HepG2 (cell line): Measurements from ENCODE around the gene STK24. TPM values are rescaled to one million over a fixed set of nuclear protein-coding genes. Genes with fewer than 3 reads are reported as not detected.

Source experiments
- CAMTA2 ChIP-seq: sonication (generic); formaldehyde crosslinking; IDR thresholded peaks from 2 replicates; pipeline ENCODE4 v1.4.0; 2020; ENCODE audit warnings: mild to moderate bottlenecking, missing genetic modification reagents, borderline replicate concordance
- FLYWCH1 ChIP-seq: sonication (generic); formaldehyde crosslinking; IDR thresholded peaks from 2 replicates; pipeline ENCODE4 v1.8.1; 2023; ENCODE audit warnings: mild to moderate bottlenecking, missing genetic modification reagents
- GTF3A ChIP-seq: sonication (generic); formaldehyde crosslinking; conservative IDR thresholded peaks from 2 replicates; pipeline ENCODE4 v1.4.0; 2020; ENCODE audit warnings: mild to moderate bottlenecking, missing genetic modification reagents
- HMG20A ChIP-seq: IDR thresholded peaks from 2 replicates; pipeline ENCODE4 v1.6.1; 2016; ENCODE audit warnings: borderline replicate concordance
- NFE2L1 ChIP-seq: sonication (generic); formaldehyde crosslinking; IDR thresholded peaks from 2 replicates; pipeline ENCODE4 v1.4.0; 2020; ENCODE audit warnings: missing genetic modification reagents, mild to moderate bottlenecking, borderline replicate concordance
- NFRKB ChIP-seq: fragments of 450-650 bp; IDR thresholded peaks from 2 replicates; pipeline ENCODE4 v1.6.1; 2017
- NONO ChIP-seq, 2 experiments: fragments of 450-650 bp in 1 of 2; sonication (generic) in 1 of 2; formaldehyde crosslinking in 1 of 2; IDR thresholded peaks in 1 of 2; conservative IDR thresholded peaks in 1 of 2; 2 replicates each; pipeline versions ENCODE4 v1.6.1 to v1.8.0; 2017 to 2022; ENCODE audit warnings: mild to moderate bottlenecking in 1 of 2, missing genetic modification reagents in 1 of 2, moderate library complexity in 1 of 2
- ZNF101 ChIP-seq: sonication (generic); formaldehyde crosslinking; IDR thresholded peaks from 2 replicates; pipeline ENCODE4 v1.4.0; 2020; ENCODE audit warnings: mild to moderate bottlenecking, low read depth, missing genetic modification reagents, borderline replicate concordance
- ZNF326 ChIP-seq: sonication (generic); formaldehyde crosslinking; IDR thresholded peaks from 2 replicates; pipeline ENCODE4 v1.4.0; 2020; ENCODE audit warnings: missing genetic modification reagents, borderline replicate concordance
- ZNF589 ChIP-seq: sonication (generic); formaldehyde crosslinking; conservative IDR thresholded peaks from 2 replicates; pipeline ENCODE4 v1.8.0; 2022; ENCODE audit warnings: mild to moderate bottlenecking, moderate library complexity, missing genetic modification reagents
- ZNF773 ChIP-seq: sonication (generic); formaldehyde crosslinking; IDR thresholded peaks from 2 replicates; pipeline ENCODE4 v1.4.0; 2020; ENCODE audit warnings: missing genetic modification reagents, borderline replicate concordance
- ZNF788 ChIP-seq: sonication (generic); formaldehyde crosslinking; IDR thresholded peaks from 2 replicates; pipeline ENCODE4 v1.5.0; 2020; ENCODE audit warnings: mild to moderate bottlenecking, missing genetic modification reagents, borderline replicate concordance
- ZZZ3 ChIP-seq: sonication (generic); formaldehyde crosslinking; IDR thresholded peaks from 2 replicates; pipeline ENCODE4 v1.4.0; 2020; ENCODE audit warnings: missing genetic modification reagents, mild to moderate bottlenecking, borderline replicate concordance
- polyA plus RNA-seq, 8 experiments: library from polyadenylated mRNA; depleted of rRNA in 3 of 8; stranded (reverse) in 7 of 8; unstranded in 1 of 8; fragments of >200 nt; fragmentation: Illumina TruSeq in 4 of 8; extraction: Trizol in 4 of 8; gene quantifications; 2 replicates each; pipeline versions ENCODE4 v1.2.1 to v1.2.3, GENCODE V29; 2011 to 2016; ENCODE audit warnings: low read depth in 4 of 8, missing spikeins in 1 of 8, mixed read lengths in 1 of 8; ENCODE audit not compliant: insufficient read depth in 1 of 8
- total RNA-seq, 5 experiments: library from RNA; depleted of rRNA; stranded (reverse); fragments of >200 nt; fragmentation: Illumina TruSeq; extraction: Trizol; gene quantifications; 2 replicates each; pipeline ENCODE4 v1.2.3, GENCODE V29; 2016; ENCODE audit warnings: low read depth in 1 of 5
- TF ChIP-seq, protein P1 (sequence below): sonication (generic); formaldehyde crosslinking; IDR thresholded peaks from 2 replicates; pipeline ENCODE4 v1.4.0; 2020; ENCODE audit warnings: mild to moderate bottlenecking, missing genetic modification reagents
- TF ChIP-seq, protein P2 (sequence below): sonication (generic); formaldehyde crosslinking; IDR thresholded peaks from 2 replicates; pipeline ENCODE4 v1.4.0; 2020; ENCODE audit warnings: missing genetic modification reagents
- TF ChIP-seq, protein P3 (sequence below): sonication (generic); formaldehyde crosslinking; conservative IDR thresholded peaks from 2 replicates; pipeline ENCODE4 v1.8.1; 2023; ENCODE audit warnings: missing genetic modification reagents
- TF ChIP-seq, protein P4 (sequence below): sonication (generic); formaldehyde crosslinking; IDR thresholded peaks from 2 replicates; pipeline ENCODE4 v1.4.0; 2020; ENCODE audit warnings: missing genetic modification reagents, mild to moderate bottlenecking, borderline replicate concordance

Gene STK24
- total and polyA plus RNA-seq, 2 of the 13 experiments (the other 11 are each of a cell fraction or from before 2014, with no cell fraction given), result 51.3 to 73.0 TPM

DNA sequence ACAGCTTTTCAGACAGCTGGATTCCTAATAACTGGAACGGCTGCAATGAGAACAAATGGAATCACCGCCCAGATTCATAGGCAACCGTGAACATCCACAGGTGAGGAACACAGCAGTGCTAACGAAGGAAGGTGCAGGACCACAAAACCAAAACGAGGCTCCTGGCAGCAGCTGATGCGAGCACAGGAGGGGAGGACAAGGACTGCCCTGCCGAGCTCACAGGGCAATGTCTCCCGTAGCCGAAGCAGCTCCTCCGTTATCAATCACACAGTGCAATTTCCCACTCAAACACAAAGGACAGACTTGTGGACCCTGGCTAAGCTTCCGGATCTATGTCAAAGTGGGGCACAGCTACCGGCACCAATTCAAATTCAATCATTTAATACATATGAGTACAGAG lies 70.6 kb downstream of the STK24 start (continued):
- TF ChIP-seq, protein P1, sequence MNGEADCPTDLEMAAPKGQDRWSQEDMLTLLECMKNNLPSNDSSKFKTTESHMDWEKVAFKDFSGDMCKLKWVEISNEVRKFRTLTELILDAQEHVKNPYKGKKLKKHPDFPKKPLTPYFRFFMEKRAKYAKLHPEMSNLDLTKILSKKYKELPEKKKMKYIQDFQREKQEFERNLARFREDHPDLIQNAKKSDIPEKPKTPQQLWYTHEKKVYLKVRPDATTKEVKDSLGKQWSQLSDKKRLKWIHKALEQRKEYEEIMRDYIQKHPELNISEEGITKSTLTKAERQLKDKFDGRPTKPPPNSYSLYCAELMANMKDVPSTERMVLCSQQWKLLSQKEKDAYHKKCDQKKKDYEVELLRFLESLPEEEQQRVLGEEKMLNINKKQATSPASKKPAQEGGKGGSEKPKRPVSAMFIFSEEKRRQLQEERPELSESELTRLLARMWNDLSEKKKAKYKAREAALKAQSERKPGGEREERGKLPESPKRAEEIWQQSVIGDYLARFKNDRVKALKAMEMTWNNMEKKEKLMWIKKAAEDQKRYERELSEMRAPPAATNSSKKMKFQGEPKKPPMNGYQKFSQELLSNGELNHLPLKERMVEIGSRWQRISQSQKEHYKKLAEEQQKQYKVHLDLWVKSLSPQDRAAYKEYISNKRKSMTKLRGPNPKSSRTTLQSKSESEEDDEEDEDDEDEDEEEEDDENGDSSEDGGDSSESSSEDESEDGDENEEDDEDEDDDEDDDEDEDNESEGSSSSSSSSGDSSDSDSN (CRISPR knock-in tag), result no peak
- TF ChIP-seq, protein P2, sequence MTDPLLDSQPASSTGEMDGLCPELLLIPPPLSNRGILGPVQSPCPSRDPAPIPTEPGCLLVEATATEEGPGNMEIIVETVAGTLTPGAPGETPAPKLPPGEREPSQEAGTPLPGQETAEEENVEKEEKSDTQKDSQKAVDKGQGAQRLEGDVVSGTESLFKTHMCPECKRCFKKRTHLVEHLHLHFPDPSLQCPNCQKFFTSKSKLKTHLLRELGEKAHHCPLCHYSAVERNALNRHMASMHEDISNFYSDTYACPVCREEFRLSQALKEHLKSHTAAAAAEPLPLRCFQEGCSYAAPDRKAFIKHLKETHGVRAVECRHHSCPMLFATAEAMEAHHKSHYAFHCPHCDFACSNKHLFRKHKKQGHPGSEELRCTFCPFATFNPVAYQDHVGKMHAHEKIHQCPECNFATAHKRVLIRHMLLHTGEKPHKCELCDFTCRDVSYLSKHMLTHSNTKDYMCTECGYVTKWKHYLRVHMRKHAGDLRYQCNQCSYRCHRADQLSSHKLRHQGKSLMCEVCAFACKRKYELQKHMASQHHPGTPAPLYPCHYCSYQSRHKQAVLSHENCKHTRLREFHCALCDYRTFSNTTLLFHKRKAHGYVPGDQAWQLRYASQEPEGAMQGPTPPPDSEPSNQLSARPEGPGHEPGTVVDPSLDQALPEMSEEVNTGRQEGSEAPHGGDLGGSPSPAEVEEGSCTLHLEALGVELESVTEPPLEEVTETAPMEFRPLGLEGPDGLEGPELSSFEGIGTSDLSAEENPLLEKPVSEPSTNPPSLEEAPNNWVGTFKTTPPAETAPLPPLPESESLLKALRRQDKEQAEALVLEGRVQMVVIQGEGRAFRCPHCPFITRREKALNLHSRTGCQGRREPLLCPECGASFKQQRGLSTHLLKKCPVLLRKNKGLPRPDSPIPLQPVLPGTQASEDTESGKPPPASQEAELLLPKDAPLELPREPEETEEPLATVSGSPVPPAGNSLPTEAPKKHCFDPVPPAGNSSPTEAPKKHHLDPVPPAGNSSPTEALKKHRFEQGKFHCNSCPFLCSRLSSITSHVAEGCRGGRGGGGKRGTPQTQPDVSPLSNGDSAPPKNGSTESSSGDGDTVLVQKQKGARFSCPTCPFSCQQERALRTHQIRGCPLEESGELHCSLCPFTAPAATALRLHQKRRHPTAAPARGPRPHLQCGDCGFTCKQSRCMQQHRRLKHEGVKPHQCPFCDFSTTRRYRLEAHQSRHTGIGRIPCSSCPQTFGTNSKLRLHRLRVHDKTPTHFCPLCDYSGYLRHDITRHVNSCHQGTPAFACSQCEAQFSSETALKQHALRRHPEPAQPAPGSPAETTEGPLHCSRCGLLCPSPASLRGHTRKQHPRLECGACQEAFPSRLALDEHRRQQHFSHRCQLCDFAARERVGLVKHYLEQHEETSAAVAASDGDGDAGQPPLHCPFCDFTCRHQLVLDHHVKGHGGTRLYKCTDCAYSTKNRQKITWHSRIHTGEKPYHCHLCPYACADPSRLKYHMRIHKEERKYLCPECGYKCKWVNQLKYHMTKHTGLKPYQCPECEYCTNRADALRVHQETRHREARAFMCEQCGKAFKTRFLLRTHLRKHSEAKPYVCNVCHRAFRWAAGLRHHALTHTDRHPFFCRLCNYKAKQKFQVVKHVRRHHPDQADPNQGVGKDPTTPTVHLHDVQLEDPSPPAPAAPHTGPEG (CRISPR knock-in tag), result 0 out of 2 replicates have a peak, but pooled peaks have one; percentile 5
- TF ChIP-seq ZZZ3 (CRISPR knock-in tag) (no peak), ZNF101 (CRISPR knock-in tag) (0 out of 2 replicates have a peak, but pooled peaks have one; percentile 11), ZNF326 (CRISPR knock-in tag) (no peak), ZNF589 (no peak), NFE2L1 (CRISPR knock-in tag) (no peak), NONO (IDR thresholded peaks at IDR 0.05) (no peak), NONO (CRISPR knock-in tag; conservative IDR thresholded peaks at IDR 0.05) (no peak; the same call in 1 of the 2 replicates), FLYWCH1 (peak; percentile 73; the same call in 1 of the 2 replicates), ZNF773 (CRISPR knock-in tag) (no peak), HMG20A (CRISPR knock-in tag) (no peak), GTF3A (CRISPR knock-in tag) (peak; percentile 50; the same call in 1 of the 2 replicates), ZNF788 (CRISPR knock-in tag) (peak; percentile 64), NFRKB (no peak), CAMTA2 (CRISPR knock-in tag) (no peak)
- TF ChIP-seq, protein P3, sequence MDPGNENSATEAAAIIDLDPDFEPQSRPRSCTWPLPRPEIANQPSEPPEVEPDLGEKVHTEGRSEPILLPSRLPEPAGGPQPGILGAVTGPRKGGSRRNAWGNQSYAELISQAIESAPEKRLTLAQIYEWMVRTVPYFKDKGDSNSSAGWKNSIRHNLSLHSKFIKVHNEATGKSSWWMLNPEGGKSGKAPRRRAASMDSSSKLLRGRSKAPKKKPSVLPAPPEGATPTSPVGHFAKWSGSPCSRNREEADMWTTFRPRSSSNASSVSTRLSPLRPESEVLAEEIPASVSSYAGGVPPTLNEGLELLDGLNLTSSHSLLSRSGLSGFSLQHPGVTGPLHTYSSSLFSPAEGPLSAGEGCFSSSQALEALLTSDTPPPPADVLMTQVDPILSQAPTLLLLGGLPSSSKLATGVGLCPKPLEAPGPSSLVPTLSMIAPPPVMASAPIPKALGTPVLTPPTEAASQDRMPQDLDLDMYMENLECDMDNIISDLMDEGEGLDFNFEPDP (CRISPR knock-in tag), result no peak
- TF ChIP-seq, protein P4, sequence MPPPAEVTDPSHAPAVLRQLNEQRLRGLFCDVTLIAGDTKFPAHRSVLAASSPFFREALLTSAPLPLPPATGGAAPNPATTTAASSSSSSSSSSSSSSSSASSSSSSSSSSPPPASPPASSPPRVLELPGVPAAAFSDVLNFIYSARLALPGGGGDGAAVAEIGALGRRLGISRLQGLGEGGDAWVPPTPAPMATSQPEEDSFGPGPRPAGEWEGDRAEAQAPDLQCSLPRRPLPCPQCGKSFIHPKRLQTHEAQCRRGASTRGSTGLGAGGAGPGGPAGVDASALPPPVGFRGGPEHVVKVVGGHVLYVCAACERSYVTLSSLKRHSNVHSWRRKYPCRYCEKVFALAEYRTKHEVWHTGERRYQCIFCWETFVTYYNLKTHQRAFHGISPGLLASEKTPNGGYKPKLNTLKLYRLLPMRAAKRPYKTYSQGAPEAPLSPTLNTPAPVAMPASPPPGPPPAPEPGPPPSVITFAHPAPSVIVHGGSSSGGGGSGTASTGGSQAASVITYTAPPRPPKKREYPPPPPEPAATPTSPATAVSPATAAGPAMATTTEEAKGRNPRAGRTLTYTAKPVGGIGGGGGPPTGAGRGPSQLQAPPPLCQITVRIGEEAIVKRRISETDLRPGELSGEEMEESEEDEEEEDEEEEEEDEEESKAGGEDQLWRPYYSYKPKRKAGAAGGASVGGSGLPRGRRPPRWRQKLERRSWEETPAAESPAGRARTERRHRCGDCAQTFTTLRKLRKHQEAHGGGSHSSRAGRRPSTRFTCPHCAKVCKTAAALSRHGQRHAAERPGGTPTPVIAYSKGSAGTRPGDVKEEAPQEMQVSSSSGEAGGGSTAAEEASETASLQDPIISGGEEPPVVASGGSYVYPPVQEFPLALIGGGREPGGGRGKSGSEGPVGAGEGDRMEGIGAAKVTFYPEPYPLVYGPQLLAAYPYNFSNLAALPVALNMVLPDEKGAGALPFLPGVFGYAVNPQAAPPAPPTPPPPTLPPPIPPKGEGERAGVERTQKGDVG (CRISPR knock-in tag), result no peak
